ENCODE data around the gene DTX2.
"Not testable (repeated sequence)": the region's sequence is repeated elsewhere in the genome, so short reads cannot be mapped to it uniquely, and the experiment has no call there.

The DTX2 gene

DNA sequence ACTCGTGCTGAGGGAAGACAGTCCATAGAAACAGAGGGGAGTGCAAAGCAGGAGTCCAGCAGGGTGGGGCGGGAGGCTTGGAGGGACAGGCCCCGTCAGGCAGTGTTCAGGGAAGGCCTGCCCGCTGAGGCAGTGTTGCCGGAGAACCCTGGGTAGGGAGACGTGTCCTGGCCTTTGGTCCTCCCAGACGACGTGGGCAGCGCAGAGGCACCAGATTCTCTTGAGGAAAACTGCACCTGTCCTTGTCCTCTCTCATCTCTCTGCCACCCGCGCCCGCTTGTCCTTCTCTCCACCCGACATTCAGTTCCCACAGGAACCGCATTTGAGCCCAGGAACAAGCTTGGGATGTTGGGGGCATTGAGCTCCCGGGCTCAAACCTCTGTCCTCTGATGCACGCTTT is 34.2 kb downstream of the DTX2 start:
- not testable (repeated sequence) for DNase-seq

DNA sequence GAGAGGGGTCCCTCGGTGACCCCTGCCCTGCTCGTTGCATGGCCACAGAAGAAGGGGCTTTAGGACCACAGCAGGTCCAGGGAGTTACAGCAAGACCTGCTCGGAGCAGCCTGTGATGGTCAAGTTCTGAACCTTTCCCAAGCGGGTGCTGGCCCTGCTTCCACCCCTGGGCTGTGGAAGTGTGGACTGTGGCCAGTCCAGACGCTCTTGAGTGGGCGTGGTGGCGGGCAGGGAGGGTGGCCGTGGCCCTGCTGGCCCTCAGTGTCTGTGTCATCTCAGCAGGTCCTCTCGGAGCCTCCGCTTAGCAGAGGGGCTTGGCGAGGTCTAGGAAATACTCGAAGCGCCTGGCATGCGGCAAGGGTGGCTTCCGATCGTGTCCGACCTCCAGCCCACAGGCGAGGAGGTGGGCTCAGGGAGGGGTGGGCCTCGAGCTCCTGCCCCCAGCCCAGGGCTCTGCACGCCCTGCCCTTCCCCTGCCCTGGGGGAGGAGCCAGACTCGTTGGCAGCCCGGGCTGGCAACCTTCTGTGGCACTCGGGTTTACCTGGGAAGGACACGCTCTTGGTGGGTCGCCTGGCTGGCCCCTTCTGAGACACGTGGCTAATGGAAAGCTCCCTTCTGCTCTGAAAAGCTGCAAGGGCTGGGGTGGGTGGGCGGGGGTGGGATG is 36.5 kb downstream of the DTX2 start:
- DNase-seq: not testable (repeated sequence)

DNA sequence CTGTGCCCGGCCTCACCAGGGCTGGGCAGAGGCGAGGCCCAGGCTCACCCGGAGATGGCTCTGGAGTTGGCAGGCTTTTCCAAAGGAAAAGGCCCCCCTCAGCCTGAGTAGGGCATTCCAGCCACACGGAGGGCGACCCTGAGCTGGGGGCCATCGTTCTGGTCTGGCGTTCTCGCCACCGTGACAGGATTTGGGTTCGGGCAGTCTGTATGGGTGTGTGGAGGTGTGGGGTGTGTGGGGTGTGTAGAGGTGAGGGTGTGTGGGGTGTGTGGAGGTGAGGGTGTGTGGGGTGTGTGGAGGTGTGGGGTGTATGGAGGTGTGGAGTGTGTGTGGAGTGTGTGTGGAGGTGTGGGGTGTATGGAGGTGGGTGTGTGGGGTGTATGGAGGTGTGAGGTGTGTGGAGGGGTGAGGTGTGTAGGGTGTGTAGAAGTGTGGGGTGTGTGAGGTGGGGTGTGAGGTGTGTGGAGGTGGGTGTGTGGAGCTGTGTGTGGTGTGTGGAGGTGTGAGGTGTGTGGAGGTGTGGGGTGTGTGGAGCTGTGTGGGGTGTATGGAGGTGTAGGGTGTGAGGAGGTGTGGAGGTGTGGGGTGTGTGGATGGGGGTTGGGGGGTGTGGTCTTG is 37.2 kb downstream of the DTX2 start:
- DNase-seq: not testable (repeated sequence)

DNA sequence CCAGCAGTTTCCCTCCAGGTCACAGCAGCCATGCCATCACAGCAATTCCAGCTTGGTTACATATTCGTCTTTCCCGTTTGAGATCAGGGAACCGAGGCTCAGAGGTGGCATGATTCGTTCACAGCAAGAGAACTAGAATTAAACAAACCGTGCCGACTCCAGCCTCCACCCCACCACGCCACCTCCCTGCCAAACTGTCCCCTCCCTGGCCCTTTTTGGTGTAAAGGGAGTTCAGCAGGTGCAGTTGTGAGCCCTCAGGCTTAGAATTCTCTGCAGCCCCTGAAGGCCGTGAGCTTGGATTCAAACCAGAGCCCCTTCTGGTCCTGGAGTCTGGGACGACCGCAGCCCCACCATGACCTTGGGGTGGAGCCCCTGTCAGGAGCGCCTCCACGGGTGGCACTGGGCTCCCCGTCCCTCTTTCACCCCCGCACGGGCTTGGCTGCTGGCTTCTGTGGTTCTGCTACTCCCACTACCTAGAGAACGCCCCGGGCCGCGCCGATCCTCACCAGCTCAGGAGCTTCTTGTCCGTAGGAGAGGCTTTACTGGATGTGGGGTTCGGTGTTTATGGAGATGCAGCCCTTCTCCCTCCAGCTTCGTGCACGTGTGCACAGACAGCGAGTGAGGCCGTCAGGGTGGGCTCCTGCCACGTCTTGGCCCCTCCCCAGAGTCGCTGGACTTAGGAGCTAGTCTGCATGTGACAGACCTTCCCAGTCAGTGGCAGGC is 37.9 kb downstream of the DTX2 start:
- not testable (repeated sequence) for DNase-seq

DNA sequence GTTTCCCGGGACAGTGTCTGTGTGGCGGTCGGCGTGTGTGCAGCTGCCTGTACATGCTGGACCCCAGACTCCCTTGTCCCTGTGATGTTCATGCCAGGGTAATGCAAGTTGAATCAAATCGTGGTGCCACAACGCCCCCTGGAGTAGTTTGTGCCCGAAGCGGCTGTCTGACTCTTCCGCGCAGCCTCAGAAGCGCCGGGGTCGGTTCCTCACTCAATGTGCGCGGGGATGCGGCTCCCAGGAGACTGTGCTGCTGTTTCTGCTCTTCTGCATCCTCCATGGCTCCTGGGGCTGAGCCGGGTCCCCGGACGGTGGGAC is 38.4 kb downstream of the DTX2 start:
- not testable (repeated sequence) for DNase-seq

GRCh38 chr7:76502224-76502623 is 40.7 kb downstream of the DTX2 start:
- not testable (repeated sequence) for DNase-seq

- not testable (repeated sequence) for DNase-seq
These were observed 41.3 kb downstream of the DTX2 start for GRCh38 chr7:76502836-76503235.

DNA sequence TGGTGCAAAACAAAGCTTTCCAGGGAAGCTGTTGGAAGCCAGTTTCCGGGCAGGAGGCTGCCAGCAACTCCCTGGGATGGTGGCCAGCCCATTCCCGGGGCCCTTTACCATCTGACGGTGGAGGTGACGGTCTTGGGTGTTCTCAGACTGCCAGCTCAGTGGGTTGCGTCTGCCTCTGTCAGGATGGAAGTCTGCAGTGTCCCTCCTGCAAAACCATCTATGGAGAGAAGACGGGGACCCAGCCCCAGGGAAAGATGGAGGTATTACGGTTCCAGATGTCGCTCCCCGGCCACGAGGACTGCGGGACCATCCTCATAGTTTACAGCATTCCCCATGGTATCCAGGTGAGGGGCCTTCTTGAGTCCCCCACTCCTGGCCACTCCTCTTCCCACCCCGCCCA is 41.7 kb downstream of the DTX2 start:
- not testable (repeated sequence) for DNase-seq

- not testable (repeated sequence) for DNase-seq
These were observed 43.0 kb downstream of the DTX2 start for GRCh38 chr7:76504351-76505167.

DNA sequence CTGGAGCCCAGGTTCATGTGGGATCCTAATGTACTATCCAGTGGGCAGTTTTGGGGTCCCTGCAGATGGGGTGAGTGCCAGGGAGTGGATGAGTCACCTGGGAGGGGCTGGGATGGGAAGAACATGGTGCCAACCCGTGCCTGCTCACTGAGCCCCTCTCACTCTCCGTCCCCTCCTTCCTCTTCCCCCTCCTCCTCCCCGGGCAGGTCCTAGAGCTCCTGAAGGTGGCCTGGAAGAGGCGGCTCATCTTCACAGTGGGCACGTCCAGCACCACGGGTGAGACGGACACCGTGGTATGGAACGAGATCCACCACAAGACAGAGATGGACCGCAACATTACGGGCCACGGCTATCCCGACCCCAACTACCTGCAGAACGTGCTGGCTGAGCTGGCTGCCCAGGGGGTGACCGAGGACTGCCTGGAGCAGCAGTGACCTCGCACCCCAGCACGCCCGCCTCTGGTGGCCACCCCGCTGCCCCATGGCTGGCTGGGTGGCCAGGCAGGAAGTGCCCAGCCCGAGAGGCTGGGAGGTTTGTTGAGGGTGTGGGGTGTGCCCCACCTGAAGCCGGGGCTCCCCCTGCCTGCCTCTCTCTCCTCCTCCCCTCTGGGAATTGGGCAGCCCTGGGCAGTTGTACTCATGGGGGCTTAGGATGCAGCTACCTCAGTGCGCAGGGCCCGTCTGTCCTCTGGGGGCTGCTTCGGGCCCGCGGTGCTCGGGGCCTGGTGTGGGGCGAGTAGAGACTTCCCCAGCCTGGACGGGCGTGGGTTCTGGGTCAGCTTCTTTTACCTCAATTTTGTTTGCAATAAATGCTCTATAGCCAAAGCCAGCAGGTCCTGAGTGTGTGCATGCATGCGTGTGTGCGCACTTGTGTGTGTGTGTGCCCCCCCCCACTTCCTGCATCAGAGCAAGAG is 43.9 kb downstream of the DTX2 start:
- no peak for DNase-seq

DNA sequence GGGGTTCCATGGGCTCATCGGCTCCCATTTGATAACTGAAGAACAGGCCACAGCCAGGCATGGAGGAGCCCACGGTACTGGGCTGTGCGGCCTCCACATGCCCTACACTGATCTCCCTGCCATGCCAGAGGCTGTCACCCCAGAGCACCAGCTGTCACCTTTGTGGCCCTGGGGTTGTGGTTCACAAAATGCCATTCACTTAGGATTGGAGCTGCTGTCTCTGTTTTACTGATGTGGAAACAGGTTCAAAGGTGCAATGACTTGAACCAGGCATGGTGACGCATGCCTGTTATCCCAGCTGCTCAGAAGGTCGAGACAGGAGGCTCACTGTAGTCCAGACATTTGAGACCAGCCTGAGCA is 44.6 kb downstream of the DTX2 start:
- DNase-seq: no peak

- not testable (repeated sequence) for DNase-seq
These were observed 45.1 kb downstream of the DTX2 start for GRCh38 chr7:76506643-76507042.

GRCh38 chr7:76507723-76508406 is 46.4 kb downstream of the DTX2 start:
- no peak for DNase-seq

GRCh38 chr7:76509931-76510877 is 48.7 kb downstream of the DTX2 start, which contains the start of gene UPK3B:
TSS of gene UPK3B (plus strand) at chr7:76510552. CDS start at chr7:76510653, 101 bp downstream.
- no peak for DNase-seq

GRCh38 chr7:76511200-76511910 is 49.8 kb downstream of the DTX2 start:
- not testable (repeated sequence) for DNase-seq

DNA sequence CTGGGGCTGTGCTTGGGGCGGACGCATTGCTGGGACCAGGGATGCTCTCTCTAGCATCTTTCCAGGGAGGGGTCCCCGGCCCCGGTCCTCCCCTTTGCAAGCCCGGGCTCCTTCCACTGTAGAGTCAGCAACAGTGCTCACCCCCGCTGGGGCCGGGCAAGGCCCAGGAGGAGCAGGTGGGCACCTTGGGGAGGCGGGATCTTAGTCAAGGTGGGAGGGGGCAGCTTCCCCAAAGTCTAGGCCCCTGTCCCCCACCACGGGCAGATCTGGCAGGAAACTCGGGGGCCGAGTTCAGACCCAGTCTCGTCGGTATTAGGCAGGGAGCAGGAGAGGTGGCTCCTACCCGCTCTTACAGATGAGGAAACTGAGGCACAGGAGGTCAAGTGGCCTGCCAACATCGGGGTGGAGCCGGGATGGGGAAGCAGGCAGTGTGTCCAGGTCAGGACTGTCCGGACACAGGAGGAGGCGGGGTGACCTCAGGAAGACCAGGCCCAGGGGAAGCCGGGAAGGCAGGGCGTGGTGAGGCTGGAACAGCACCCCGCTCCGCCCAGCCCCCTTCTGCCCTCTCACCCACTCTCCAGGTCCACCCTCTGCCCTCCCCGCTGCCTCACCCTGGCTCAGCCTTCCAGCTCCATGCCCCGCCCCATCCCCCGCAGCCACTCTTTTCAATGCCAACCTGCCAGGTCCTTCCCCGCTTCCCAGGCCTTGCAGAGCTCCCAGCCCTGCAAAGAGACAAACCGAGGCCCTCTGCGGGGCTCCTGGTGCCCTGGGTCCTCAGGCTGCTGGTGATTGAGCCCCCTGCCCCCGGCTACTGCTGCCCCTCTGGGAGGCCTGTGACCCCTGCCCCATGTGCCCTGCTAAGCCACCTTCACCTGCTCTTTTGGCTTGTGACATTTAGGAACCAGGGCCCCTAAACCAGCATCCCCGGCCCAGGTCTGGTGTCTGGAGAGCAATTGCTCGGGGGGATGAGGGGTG is 50.7 kb downstream of the DTX2 start:
- not testable (repeated sequence) for DNase-seq

DNA sequence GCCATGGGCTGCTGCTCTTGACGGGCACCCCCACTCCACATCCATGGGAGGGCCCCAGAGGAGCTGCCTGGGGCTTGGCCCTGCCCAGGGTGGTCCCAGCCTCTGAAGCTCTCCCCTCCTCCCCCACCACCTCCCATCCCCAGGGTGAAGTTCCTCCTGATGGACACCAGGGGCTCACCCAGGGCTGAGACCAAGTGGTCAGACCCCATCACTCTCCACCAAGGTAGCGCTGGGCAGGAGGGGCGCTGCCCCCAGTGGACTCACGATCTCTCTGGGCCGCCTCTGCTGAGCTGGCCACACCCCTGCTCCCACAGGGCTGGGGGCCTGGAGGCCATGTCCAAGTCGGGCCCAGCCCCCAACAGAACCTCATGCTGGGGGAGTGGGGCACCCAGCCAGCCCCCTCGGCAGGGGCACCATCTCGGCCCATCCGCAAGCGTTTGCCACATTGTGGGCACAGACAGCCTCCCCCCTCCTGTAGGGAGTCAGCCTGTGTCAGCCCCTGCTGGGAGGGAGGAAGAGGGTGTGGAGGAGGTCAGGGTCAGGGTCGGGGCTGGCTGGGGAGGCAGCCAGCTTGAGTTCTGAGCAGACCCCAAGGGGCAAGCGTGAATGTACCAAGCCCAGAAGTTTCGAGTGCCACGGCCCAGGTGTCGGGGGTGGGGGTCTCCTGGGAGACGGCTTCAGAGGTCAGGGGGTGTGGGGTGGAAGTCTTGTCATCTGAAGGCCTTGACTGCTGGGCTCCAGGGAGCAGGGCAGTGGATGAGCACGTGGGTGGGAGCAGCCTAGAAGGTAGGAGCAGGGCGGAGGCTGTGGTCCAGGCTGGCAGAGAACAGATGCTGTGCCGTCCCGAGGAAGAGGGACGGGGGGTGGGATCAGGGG is 51.7 kb downstream of the DTX2 start:
- DNase-seq: no peak
